Muscle of arm (tissue), 12 donors: ENCODE data around the gene MYO9B. TPM values are rescaled to one million over a fixed set of nuclear protein-coding genes. Genes with fewer than 3 reads are reported as not detected.
"Not testable (repeated sequence)": the region's sequence is repeated elsewhere in the genome, so short reads cannot be mapped to it uniquely, and the experiment has no call there.

Experiments used
- DNase-seq: peaks from one replicate; pipeline ENCODE4 v3.0.0-alpha.2; 2013
- polyA plus RNA-seq, 12 donors: library from polyadenylated mRNA; unstranded; fragments of 120-200 nt; gene quantifications; one replicate each; pipeline ENCODE4 v1.2.1, GENCODE V29; 2013; ENCODE audit not compliant: insufficient read length in 12 of 12

The MYO9B gene
- polyA plus RNA-seq, 12 donors, result 22.7 to 73.4 (median 32.1) TPM; not detected in 1

DNA sequence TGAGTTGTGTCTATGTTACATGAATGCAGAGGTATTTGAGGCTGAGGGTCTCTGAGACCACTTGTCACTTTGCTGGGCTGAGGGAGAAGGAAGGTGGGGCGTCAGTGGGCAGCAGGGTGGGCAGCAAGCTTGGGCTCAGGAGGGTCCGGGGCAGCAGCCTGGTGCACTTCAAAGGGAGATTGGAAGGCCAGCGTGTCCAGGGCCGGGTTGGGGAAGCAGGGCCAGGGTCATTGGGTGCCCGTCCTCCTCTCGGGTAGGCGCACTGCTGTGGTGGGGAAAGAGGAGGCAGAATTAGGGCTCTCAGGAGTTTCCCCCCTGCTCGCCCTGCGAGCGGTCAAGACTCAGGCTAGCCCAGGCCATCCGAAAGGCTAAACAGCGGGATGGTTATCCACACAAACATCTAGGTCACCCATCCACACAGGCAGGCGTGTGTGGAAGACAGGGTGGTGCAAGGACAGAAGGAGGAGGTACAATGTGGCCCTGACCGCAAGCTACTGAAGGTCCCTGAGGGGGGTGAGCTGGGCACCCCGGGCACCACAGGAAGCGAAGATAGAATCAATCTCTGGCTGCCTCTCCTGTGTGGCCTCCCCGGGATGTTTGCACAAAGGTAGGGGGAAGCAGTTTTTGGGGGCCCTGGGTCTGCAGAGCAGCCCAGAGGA is 37.7 kb downstream of the MYO9B start:
- DNase-seq, result no peak

DNA sequence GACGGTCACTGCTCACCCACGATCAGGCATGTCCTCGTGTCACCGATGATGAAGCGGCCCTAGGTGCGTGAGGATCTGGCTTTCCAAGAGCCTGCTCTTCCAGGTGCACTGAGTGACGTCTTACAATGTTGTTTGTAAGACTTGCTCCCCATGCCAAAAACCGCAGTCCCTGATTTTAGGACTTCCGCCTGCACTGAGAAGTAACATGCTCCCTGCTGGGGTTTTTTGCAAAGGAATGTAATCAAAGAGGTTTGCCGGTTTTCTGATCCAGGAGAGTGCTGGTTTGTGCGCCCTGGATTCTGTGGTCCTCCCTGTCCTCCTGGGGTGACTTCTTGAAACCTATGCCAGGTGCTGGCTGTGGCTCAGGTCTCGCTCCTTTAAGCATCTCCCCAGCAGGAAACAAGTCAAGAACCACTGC is 38.8 kb downstream of the MYO9B start:
- no peak for DNase-seq

DNA sequence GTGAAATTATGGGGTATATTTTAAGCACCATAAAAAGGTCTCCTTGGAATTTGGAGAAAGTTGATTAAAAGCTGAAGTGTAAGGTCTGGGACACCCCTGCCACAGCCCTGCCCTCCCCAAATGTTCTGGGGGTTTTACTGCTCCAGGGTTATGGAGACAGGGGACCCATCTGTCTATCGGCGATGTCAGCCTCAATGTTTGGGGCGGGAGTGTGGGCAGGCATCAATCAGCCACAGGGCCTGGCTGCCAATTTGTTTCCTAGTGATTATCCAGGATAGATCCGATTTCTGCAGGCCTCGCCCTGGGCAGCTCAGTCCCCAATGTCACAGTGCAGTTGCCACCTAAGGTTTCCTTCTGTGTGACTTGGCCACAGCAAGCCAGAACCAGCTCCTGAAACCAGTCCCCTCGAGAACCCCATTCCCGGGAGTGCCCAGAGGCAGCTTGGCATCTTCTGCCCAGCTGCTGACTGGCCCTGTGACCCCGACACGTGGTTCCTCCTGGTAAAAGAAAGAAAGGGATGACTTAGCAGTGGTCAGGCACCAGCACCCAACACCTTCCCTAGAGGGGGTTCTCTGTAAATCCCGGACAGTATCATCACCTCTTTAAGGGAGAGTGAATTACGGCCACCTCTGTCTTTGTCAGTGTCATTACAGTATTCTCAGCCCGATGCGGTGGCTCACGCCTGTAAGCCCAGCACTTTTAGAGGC is 41.6 kb downstream of the MYO9B start:
- DNase-seq, result no peak

DNA sequence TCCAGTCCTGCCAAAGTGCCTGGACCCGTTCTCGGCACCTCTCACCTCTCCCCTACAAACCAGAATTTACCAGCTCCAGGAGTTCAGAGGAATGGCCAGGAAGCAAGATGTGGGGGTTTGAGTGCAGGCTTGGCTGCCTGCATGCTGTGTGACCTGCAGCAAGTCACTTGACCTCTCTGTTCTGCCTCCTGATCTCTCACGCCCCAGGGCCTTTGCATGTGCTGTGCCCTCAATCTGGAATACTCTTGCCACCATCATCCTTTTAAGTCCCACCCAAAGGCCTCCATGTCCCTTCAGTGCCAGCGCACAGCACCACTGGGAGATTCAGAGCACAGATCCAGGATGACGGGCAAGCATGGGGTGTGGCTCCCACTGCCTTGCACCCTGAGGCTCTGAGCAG is 43.4 kb downstream of the MYO9B start:
- DNase-seq, result no peak

DNA sequence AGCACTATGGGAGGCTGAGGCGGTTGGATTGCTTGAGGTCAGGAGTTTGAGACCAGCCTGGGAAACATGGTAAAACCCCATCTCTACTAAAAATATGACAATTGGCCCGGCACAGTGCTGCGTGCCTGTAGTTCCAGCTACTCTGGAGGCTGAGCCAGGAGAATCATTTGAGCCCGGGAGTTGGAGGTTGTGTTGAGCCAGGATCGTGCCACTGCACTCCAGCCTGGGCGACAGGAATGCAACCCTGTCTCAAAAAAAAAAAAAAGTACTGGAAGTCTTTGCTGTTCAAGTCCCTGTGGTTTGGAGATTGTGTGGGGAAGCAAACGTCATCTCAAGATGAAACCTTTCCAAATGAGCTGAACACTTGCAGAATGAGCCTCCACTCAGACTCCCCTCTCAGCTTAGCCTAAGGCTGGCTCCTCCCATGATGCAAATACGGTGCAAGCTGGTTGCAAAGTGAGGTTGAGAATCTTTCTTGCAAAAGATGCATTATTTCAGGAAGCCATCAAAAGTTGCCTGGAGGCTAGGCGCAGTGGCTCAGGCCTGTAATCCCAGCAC is 46.2 kb downstream of the MYO9B start:
- DNase-seq, result no peak

DNA sequence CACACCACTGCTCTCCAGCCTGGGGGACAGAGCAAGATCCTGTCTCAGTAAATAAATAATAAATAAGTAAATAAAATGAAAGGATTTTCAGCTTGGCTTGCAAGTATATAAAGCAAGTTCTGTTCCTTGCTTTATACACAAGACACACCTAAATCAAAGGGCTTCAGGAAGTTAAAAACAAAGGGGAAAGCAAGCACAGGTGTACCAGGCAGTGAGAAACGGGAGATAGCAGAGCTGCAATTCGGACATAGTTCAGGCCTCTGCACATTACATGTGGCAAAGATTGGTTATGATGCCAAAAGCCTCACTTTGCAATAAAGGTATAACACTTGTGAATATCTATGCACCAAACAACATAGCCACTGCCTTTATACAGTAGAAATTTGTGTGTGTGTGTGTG is 47.5 kb downstream of the MYO9B start:
- DNase-seq, result no peak

DNA sequence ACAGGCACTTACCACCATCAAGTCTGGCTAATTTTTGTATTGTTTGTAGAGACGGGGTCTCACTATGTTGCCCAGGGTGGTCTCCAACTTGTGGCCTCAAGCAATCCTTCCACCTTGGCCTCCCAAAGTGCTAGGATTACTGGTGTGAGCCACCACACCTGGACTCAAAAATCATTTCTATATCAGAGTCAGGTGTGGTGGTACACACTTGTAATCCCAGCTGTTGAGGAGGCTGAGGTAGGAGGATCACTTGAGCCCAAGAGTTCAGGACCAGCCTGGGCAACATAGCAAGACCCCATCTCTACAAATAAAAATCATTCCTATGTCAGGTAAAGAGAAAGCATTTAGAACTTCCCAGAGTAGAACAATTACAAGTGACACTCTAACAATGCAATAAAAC is 48.4 kb downstream of the MYO9B start:
- no peak for DNase-seq

DNA sequence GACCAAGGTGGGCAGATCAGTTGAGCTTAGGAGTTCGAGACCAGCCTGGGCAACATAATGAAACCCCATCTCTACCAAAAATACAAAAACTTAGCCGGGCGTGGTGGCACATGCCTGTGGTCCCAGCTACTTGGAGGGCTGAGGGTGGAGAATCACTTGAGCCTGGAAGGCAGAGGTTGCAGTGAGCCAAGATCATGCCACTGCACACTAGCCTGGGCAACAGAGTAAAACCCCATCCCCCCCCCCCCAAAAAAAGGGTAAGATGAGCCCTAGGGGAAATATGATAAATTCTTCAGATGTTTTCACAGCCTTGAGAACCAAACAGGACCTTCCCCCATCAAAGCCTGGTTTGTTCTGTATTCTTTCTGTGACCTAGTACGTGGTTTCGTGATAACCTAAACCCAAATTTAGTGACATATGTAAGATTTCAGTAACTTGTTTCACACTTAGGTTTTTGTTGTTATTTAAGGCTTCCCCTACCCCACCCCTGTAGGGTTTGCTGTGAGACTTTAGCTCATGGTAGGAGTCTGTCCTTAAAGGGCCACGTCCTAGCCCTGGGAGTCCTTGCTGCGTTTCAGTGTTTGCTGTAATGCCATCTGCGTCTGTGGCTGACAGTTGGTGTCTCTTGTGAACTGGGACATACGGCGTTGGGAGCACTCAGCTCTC is 49.6 kb downstream of the MYO9B start:
- no peak for DNase-seq

DNA sequence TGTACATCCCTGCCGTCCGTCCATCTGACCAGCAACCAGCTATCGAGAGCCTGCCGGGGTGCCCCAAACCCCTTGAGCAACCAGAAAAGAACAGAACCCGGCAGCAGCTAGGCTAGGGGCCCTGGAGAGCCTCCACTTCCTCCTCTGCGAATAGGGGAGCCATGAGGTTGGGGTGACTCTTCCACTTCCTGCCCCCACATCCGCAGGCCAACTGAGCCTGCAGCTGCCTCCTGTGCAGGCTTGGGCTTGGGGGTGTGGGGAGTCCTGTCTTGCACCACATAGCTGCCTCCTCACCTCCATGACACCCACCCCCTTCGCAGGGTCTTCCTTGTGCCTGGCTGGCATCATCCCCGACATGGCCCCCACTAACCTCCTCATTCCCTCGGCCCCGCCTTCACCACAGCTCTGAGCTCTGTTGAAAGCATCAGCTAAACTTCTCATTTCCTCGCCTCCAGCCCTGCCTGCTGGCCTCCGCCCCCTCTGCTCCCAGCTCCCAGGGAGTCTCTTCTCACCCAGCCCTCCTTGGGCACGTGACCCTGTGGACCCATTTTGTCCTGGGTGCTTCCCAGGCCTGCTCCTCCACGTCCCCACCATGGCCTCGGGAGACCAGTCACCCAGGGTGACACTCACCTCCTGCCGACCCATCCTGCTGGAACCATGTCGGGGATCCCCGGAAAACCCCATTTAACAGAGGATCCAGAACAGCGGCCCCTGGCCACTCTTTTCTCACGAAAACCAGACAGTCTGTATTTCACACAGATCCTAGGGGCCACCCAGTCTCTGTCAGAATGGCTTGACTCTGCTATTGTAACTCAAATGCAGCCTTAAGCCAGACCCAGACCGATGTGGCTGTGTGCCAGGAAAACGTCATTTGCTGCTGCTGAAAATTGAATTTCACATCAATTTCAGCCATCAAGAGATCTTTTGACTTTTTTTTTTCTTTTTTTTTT is 50.4 kb downstream of the MYO9B start:
- peak; percentile 46 for DNase-seq

DNA sequence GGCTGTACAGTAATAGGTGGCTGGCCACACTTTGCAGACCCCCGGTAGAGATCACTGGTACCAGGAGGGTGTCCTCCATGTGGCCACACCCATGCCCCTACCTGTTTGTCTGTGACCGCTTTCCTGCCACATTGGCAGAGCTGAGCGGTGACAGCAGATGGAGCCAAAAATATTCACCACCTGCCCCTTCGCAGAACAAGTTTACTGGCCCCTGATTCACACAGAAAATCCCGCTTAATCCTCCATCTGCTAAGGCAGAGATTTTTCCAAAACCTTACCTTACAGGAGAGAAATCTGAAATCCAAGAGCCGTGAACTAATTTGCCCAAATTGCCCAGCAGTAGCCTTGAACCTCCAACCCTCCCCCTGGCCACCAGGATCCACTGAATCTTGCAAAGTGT is 52.1 kb downstream of the MYO9B start:
- no peak for DNase-seq

DNA sequence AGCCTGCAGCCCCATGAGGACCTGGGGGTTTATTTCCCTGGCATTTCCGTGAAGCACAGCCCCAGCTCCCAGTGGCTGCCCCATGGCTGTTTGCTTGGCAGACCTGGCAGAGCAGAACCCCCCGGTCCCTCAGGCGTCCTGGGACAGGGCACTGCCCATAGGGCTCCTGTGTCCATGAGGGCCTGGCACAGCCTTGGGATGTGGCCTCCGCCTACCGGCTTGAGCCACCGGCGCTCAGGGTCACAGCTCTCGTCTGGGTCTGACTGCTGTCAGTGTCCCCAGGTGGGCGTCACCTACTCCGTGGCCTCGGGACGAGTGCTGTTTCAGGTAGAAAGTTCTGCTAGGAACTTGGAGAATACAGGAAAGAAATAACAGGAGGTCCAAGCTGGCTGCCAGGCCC is 52.8 kb downstream of the MYO9B start:
- DNase-seq, result no peak

DNA sequence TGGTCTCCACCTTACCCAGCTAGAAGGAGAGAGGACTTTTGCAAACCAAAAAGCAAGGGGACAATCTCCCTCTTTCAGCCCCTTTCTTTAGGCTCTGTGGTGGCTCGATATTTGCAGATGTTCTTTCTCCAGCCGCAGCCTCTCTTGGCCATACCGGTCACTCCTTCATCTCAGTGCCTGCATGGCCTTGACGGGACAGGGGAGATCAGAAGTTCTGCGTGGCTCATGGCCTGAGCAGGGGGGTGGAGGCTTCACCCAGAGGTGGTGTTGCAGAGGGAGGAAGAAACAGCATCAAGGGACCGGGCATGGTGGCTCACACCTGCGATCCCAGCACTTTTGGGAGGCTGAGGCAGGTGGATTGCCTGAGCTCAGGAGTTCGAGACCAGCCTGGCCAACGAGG is 53.2 kb downstream of the MYO9B start:
- DNase-seq, result no peak

DNA sequence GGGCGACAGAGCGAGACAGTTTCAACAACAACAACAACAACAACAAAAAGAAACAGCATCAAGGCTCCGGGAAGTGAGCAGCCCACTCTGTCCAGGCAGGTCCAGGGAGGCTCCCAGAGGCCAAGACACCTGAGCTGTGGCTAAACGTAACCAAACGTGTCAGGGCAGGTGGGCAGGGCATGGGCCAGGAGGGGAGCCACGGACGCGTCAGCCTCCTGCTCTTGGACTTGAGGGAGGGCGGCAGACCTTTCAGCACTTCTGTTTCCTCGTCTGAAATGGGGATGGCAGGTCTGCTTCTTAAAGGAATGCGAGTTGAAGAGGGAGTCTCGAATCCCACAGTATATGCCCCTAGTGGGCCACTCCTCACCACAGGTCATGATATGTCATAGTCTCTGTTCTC is 53.8 kb downstream of the MYO9B start:
- no peak for DNase-seq

DNA sequence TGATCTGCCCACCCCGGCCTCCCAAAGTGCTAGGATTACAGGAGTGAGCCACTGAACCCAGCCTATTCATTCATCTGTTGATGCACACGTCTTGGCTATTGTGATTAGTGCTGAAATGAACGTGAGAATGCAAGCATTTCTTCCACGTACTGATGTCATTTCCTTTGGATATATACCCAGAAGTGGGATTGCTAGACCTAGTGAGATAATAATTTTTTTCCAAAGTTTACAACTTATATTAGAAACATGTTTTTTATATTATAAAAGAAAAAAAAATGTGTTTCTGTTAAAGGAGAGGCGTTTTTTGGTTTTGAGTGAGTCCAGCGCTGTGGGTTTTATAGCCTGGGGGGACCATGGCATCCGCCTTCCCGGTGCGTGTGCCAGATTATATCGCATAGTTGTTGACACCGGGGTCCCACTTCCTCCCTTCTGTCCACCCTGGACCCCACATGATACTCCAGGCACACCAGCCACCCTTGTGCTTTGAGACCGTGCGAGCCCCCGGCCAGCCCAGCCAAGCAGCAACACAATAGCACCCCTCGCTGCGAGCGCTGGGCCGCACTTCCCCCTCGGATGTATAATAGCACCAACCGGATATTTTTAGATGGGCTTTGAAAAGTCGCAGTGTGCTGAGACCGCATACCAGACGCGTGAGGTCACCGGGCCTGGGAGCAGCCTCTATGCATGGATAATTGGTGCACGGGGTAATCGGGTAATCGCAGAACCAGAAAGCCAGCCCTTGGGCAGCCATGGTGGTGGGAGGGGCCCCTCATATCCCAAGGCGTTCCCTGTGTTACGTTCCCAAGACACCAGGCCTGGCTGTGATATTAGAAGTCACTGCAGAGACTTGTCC is 59.6 kb downstream of the MYO9B start:
- peak; percentile 94 for DNase-seq

DNA sequence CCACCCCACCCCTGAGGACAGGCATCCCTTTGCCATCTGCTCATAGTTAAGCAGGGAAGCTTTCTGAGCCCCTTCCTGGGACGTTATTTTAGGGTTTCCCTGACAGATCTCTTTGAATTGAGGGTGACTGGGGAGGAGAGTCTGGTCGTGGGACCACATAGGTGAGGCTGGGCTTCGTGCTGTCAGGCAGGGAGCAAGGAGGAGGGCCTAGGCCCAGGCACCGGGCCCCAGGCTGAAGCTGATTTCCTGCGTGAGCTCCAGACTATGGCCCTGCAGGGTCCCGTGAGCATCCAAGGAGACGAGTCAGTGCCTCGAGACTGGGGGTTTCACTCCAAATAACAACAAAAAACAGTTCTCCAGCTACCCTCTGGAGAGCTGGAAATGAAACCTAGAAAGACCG is 60.4 kb downstream of the MYO9B start:
- DNase-seq, result no peak

DNA sequence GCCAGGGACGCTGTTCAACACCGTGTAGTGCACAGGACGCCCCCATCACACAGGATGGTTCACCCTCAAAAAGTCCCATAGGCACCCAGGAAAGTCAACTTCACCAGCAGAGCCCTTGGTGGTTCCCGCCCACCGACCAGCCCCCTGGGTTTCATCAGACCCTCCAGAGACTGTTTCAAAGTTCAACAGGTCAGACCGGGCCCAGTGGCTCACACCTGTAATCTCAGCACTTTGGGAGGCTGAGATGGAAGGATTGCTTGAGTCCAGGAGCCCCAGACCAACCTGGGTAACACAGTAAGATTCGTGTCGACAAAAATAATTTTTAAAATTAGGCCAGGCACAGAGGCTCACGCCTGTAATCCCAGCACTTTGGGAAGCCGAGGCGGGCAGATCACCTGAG is 61.0 kb downstream of the MYO9B start:
- no peak for DNase-seq

DNA sequence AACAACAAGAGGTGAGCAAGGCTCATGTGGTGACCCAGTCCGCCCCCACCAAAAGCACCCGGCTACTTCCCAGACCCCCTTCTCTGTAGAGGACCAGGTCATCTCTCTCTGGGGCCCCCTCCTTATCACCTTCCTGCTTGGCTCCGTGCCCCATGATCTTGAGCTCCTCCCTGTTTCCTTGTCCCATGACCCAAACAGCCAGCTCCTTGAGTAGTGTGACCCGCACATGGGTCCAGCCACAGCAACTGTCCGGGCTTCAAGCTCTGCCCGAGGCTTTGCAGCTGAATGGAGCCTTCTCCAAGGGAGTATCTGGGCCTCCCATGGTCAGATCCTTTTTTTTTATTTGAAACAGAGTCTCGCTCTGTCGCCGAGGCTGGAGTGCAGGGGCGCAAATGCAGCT is 61.8 kb downstream of the MYO9B start:
- no peak for DNase-seq

DNA sequence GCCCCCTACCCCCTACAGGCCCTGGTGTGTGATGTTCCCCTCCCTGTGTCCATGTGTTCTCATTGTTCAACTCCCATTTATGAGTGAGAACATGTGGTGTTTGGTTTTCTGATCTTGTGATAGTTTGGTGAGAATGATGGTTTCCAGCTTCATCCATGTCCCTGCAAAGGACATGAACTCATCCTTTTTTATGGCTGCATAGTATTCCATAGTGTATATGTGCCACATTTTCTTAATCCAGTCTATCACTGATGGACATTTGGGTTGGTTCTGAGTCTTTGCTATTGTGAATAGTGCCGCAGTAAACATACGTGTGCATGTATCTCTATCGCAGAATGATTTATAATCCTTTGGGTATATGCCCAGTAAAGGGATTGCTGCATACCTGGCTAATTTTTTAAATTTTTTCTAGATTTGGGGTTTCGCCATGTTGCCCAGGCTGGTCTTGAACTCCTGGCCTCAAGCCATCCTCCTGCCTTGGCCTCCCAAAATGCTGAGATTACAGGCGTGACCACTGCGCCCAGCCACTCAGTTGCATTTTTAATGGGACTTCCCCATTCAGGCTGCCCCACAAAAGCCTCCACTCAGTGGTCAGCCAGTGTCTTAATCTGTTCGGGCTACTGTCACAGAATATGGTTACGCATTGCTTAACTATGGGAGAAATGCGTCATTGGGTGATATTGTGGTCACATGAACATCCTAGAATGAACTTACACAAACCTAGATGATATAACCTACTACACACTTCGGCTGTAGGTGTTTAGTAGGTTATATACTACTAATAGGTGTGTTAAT is 62.7 kb downstream of the MYO9B start:
- not testable (repeated sequence) for DNase-seq

DNA sequence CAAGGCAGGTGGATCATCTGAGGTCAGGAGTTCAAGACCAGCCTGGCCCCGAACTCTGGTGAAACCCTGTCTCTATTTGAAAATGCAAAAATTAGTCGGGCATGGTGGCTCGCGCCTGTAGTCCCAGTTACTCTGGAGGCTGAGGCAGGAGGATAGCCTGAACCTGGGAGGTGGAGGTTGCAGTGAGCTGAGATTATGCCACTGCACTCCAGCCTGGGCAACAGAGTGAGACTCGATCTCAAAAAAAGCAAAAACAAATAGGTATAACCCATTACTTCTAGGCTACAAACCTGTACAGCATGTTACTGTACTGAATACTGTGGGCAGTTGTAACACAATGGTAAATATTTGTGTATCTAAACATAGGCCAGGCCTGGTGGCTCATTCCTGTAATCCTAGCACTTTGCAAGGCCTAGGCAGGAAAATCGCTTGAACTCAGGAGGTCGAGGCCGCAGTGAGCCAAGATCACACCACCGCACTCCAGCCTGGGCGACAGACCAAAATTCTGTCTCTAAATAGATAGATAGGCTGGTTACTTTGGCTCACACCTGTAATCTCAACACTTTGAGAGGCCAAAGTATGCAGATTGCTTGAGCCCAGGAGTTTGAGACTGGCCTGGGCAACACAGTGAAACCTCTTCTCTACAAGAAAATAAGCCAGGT is 63.5 kb downstream of the MYO9B start:
- DNase-seq, result no peak
